Kidney (tissue), 14 donors: ENCODE data around the gene SDC3. TPM values are rescaled to one million over a fixed set of nuclear protein-coding genes. Genes with fewer than 3 reads are reported as not detected.
A peak's percentile ranks its signal among the peaks of the same experiment; 100 is the strongest.

Source experiments
- DNase-seq, 5 donors: peaks; one replicate each; pipeline ENCODE4 v3.0.0-alpha.2; 2013 to 2020
- FAIRE-seq: peaks from 2 replicates; lab custom pipeline; 2012; peaks lifted over from hg19 to GRCh38; lab: Jason Lieb, UNC
- H3K27ac ChIP-seq, 2 donors: one replicate each; pipeline ENCODE4 v1.7.0; 2013; ENCODE audit warnings: low read depth in 2 of 2, low read length in 2 of 2, inconsistent platforms in 1 of 2
- H3K27me3 ChIP-seq: one replicate; pipeline ENCODE4 v1.7.1; 2013; ENCODE audit warnings: low read length, inconsistent platforms; ENCODE audit not compliant: control insufficient read depth, insufficient read depth
- H3K36me3 ChIP-seq, 3 donors: one replicate each; pipeline versions ENCODE4 v1.7.0 to v1.7.1; 2013; ENCODE audit warnings: low read length in 3 of 3, control low read depth in 1 of 3, inconsistent platforms in 1 of 3; ENCODE audit not compliant: insufficient read depth in 3 of 3, control insufficient read depth in 2 of 3
- H3K4me1 ChIP-seq, 3 donors: one replicate each; pipeline versions ENCODE4 v1.7.0 to v1.7.1; 2013; ENCODE audit warnings: low read length in 3 of 3, inconsistent platforms in 1 of 3, low read depth in 1 of 3; ENCODE audit not compliant: control insufficient read depth in 2 of 3, insufficient read depth in 2 of 3
- H3K4me3 ChIP-seq, 3 donors: one replicate each; pipeline versions ENCODE4 v1.7.0 to v1.8.1; 2013; ENCODE audit warnings: low read length in 3 of 3, control low read depth in 1 of 3, inconsistent platforms in 1 of 3
- H3K9ac ChIP-seq, 3 donors: one replicate each; pipeline versions ENCODE4 v1.7.0 to v1.7.1; 2013; ENCODE audit warnings: low read length in 3 of 3, control low read depth in 1 of 3, inconsistent platforms in 1 of 3
- H3K9me3 ChIP-seq, 3 donors: one replicate each; pipeline versions ENCODE4 v1.7.0 to v1.7.1; 2013; ENCODE audit warnings: low read length in 3 of 3, control low read depth in 1 of 3, inconsistent platforms in 1 of 3; ENCODE audit not compliant: control insufficient read depth in 2 of 3, insufficient read depth in 1 of 3
- intact Hi-C: fragments of 100-400 bp; cut with DNase I; formaldehyde crosslinking; loops from one replicate; pipeline ENCODE4 v1.11.1; 2022
- polyA plus RNA-seq: library from polyadenylated mRNA; stranded (reverse); fragments of 350-450 nt; fragmentation: Illumina TruSeq; extraction: RNeasy Lipid Tissue Mini Kit (QIAGEN cat#74804); gene quantifications from one replicate; pipeline ENCODE4 v1.2.3, GENCODE V29; 2014; ENCODE audit warnings: low read depth, low replicate concordance; ENCODE audit not compliant: insufficient read depth
- total RNA-seq: library from RNA; stranded (reverse); fragmentation: NEBNext Ultra II Directional; extraction: Animal tissue kit (Norgen Biotek cat#: 25700); gene quantifications from one replicate; pipeline ENCODE4 v1.2.1, GENCODE V29; 2021
- TF ChIP-seq, protein P1 (sequence below): IDR thresholded peaks from 3 replicates; pipeline ENCODE4 v1.5.1; 2012; ENCODE audit warnings: mild to moderate bottlenecking, moderate library complexity, borderline replicate concordance; ENCODE audit not compliant: insufficient read depth; ENCODE audit errors: extremely low read depth
- donor health status: control.
- donor health status: control.
- donor health status: control.
- donor health status: control.
- donor health status: control.
- donor health status: DM: yes; HTN: yes; CAD: no.
- donor health status: Normal renal cell carcinoma (clear cell type).

SDC3 gene
- total and polyA plus RNA-seq, 2 donors from 2014 or later, result 11.0 to 58.7 TPM

DNA sequence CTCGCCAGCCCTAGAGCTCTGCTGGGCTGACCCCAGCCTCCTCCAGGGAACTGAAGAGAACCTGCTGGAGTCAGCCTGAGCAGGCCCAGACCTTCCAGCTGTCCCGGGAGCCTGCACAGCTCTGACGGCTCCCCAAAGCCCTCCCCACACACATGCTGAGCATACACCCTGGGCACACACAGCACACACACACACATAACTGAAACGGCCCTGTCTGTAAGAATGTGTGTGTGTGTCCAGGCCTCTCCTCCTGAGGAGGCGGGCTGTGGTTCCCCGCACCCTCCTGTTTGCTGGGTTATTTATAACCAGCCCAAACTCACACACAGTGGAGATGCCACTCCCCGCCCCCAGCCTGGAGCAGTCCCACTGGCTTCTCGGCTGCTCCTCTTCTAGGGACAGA is 20.2 kb downstream of the SDC3 start:
- H3K27me3 ChIP-seq, result no peaks in the 10 kb centered on the region
- DNase-seq, result peak; percentile 53 to 92 (median 74)
- H3K4me1 ChIP-seq, result peaks cover 0 to 27% (median 0%) of the 10 kb centered on the region in 3 donors
- intact Hi-C loops, result no loop called here
- H3K9ac ChIP-seq, result no peak overlapping the region
- no peak for FAIRE-seq
- H3K36me3 ChIP-seq, result no peaks in the 10 kb centered on the region
- H3K27ac ChIP-seq, result peak overlapping the region; percentile 27 to 76
- TF ChIP-seq, protein P1, sequence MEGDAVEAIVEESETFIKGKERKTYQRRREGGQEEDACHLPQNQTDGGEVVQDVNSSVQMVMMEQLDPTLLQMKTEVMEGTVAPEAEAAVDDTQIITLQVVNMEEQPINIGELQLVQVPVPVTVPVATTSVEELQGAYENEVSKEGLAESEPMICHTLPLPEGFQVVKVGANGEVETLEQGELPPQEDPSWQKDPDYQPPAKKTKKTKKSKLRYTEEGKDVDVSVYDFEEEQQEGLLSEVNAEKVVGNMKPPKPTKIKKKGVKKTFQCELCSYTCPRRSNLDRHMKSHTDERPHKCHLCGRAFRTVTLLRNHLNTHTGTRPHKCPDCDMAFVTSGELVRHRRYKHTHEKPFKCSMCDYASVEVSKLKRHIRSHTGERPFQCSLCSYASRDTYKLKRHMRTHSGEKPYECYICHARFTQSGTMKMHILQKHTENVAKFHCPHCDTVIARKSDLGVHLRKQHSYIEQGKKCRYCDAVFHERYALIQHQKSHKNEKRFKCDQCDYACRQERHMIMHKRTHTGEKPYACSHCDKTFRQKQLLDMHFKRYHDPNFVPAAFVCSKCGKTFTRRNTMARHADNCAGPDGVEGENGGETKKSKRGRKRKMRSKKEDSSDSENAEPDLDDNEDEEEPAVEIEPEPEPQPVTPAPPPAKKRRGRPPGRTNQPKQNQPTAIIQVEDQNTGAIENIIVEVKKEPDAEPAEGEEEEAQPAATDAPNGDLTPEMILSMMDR, result no peak
- no peak overlapping the region for H3K4me3 ChIP-seq
- no peaks in the 10 kb centered on the region for H3K9me3 ChIP-seq

DNA sequence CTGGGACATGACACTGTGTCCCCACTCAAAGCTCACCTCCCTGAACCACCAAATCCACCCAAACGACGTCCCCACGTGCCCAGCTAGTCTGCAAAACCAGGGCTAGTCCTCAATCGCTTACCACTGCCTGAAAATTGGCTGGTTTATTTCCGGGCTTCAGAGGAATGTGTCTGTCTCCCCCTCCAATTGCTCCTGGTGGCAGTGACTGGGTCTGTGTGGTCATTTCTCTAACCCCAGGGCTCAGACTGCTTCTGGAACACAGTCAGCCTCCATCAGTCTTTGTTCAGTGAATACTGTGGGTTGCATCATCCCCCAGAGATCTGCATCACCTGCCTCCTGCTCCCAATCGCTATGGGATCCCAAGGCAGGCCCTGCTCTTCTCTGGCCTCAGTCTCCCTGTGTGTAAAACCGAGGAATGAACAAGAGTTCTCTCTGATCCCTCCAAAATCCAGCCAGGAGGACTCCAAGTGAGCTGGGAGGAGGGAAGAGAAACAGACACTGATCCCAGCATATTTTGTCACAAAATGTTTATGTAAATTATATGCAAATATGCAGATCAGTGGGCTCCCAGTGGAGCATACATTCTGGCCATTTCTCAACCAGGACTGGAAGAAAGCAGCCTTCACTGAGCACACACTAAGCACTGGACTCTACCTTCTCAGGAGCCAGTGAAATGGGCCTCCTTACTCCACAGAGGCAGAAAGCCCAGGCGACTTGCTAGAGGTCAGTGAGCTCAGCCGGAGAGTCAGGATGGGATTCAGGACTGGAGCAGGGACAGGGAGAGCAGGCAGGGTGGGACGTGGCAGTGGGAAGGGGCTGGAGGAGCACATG is 20.9 kb downstream of the SDC3 start:
- H3K36me3 ChIP-seq, result no peaks in the 10 kb centered on the region
- H3K9ac ChIP-seq, result no peak overlapping the region
- H3K4me1 ChIP-seq, result peaks cover 0 to 27% (median 0%) of the 10 kb centered on the region in 3 donors
- FAIRE-seq (no peak), DNase-seq (no peak)
- no peak overlapping the region for H3K4me3 ChIP-seq
- peak overlapping the region in 1 of 2 donors; percentile 27 for H3K27ac ChIP-seq
- TF ChIP-seq, protein P1, result no peak
- intact Hi-C loops, result no loop called here
- H3K27me3 ChIP-seq, result no peaks in the 10 kb centered on the region
- H3K9me3 ChIP-seq, result no peaks in the 10 kb centered on the region

- H3K9ac ChIP-seq, result no peak overlapping the region
- intact Hi-C loops, result no loop called here
- DNase-seq (no peak), FAIRE-seq (no peak)
- no peaks in the 10 kb centered on the region for H3K27me3 ChIP-seq
- H3K36me3 ChIP-seq, result no peaks in the 10 kb centered on the region
- no peak overlapping the region for H3K27ac ChIP-seq
- H3K4me1 ChIP-seq, result peaks cover 0 to 24% (median 0%) of the 10 kb centered on the region in 3 donors
- no peaks in the 10 kb centered on the region for H3K9me3 ChIP-seq
- TF ChIP-seq, protein P1, result no peak
- H3K4me3 ChIP-seq, result no peak overlapping the region
Observed at GRCh38 chr1:30886710-30887428, 21.7 kb downstream of the SDC3 start.
